Colonic mucosa (tissue), 4 donors: Measurements from ENCODE around the gene PKN1. TPM values are rescaled to one million over a fixed set of nuclear protein-coding genes. Genes with fewer than 3 reads are reported as not detected.

Experiments
- DNase-seq: peaks from one replicate; pipeline ENCODE4 v3.0.0-alpha.2; 2020
- H3K27ac ChIP-seq: fragments of 200-600 bp; one replicate; pipeline ENCODE4 v1.8.0; 2021
- H3K27me3 ChIP-seq: fragments of 200-600 bp; one replicate; pipeline ENCODE4 v1.8.0; 2021
- H3K36me3 ChIP-seq: fragments of 200-600 bp; one replicate; pipeline ENCODE4 v1.8.0; 2021
- H3K4me1 ChIP-seq: fragments of 200-600 bp; one replicate; pipeline ENCODE4 v1.8.0; 2021; ENCODE audit warnings: mild to moderate bottlenecking
- H3K4me3 ChIP-seq: fragments of 200-600 bp; one replicate; pipeline ENCODE4 v1.8.0; 2021
- H3K9ac ChIP-seq, 2 donors: one replicate each; pipeline ENCODE4 v1.7.0; 2013; ENCODE audit warnings: control low read depth in 2 of 2, low read depth in 2 of 2, low read length in 2 of 2
- H3K9me3 ChIP-seq: fragments of 200-600 bp; one replicate; pipeline ENCODE4 v1.8.0; 2021
- CTCF ChIP-seq: fragments of 200-600 bp; IDR thresholded peaks from one replicate; pipeline ENCODE4 v1.8.0; 2022; ENCODE audit warnings: antibody characterized with exemption, mild to moderate bottlenecking
- intact Hi-C: fragments of 100-400 bp; cut with DNase I; formaldehyde crosslinking; loops from one replicate; pipeline ENCODE4 v1.14.1; 2022
- total RNA-seq, 2 donors: library from RNA; stranded (reverse); fragmentation: NEBNext Ultra II Directional in 1 of 2; extraction: Animal tissue kit (Norgen Biotek cat#: 25700) in 1 of 2; gene quantifications; one replicate each; pipeline ENCODE4 v1.2.1, GENCODE V29; 2021
- donor health status: healthy.
- donor health status: DM: no; HTN: no; CAD: no.
- donor health status: DM: no; HTN: no; CAD: no.

The PKN1 gene
- total RNA-seq, 2 donors from 2014 or later, result 35.9 to 37.5 TPM

GRCh38 chr19:14473073-14473977 is 40.2 kb downstream of the PKN1 start:
- DNase-seq, result no peak
- H3K4me1 ChIP-seq, result peaks cover 9% of the 10 kb centered on the region
- no peak overlapping the region for H3K27ac ChIP-seq

DNA sequence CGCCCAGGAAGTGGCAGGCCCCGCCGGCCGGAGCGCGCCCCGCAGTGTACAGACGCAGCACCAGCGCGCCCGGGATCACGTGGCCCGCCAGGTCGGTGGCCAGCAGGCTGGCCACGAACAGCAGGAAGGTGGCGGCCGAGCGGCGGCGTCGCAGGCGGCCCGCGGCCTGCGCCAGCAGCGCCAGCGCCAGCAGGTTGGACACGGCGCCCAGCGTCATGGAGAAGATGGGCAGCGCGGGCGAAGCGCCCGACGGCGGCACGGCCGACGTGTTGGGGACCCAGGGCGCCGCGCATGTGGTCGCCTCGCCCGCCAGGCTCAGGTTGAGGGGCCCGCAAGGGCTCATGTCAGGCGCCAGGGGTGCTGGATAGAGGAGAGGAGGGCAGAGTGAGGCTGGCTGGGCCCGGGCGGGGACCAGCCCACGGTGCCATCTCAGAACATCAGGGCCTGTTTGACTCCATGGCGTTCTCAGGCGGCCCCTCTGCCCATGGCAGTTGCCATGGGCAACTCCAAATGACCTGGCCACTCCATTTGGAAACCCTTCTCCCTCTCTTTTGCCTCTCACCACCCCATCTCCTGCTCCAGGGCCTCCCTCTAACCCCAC is 41.0 kb downstream of the PKN1 start:
- DNase-seq, result peak; percentile 58
- no peak overlapping the region for H3K4me3 ChIP-seq

More at GRCh38 chr19:14473073-14473977, 40.2 kb downstream of the PKN1 start:
- Histone ChIP-seq H3K4me3 (no peak overlapping the region), H3K9me3 (no peaks in the 10 kb centered on the region), H3K36me3 (peaks cover 3% of the 10 kb centered on the region), H3K27me3 (peaks cover 27% of the 10 kb centered on the region), H3K9ac (no peak overlapping the region)
- TF ChIP-seq CTCF, result no peak
- intact Hi-C loops, result loop anchor here (10.0 kb wide), 1 partner anchor 329 kb away; no protein-coding TSS in a partner anchor

GRCh38 chr19:14474827-14475226 is 41.7 kb downstream of the PKN1 start:
- H3K9me3 ChIP-seq, result no peaks in the 10 kb centered on the region
- DNase-seq, result no peak
- H3K4me3 ChIP-seq, result no peak overlapping the region
- H3K27ac ChIP-seq, result no peak overlapping the region
- H3K9ac ChIP-seq, result no peak overlapping the region
- H3K27me3 ChIP-seq, result peaks cover 27% of the 10 kb centered on the region
- intact Hi-C loops, result loop anchor here (10.0 kb wide), 1 partner anchor 330 kb away; no protein-coding TSS in a partner anchor
- peaks cover 9% of the 10 kb centered on the region for H3K4me1 ChIP-seq
- no peak for TF ChIP-seq CTCF
- peaks cover 6% of the 10 kb centered on the region for H3K36me3 ChIP-seq

More for the DNA sequence above, 41.0 kb downstream of the PKN1 start:
- H3K27ac ChIP-seq, result no peak overlapping the region
- H3K36me3 ChIP-seq, result peaks cover 6% of the 10 kb centered on the region
- H3K9me3 ChIP-seq, result no peaks in the 10 kb centered on the region
- H3K27me3 ChIP-seq, result peaks cover 27% of the 10 kb centered on the region
- no peak for TF ChIP-seq CTCF
- intact Hi-C loops, result loop anchor here (10.0 kb wide), 1 partner anchor 329 kb away; no protein-coding TSS in a partner anchor
- peak overlapping the region in 1 of 2 donors; percentile 14 for H3K9ac ChIP-seq
- peaks cover 9% of the 10 kb centered on the region for H3K4me1 ChIP-seq

DNA sequence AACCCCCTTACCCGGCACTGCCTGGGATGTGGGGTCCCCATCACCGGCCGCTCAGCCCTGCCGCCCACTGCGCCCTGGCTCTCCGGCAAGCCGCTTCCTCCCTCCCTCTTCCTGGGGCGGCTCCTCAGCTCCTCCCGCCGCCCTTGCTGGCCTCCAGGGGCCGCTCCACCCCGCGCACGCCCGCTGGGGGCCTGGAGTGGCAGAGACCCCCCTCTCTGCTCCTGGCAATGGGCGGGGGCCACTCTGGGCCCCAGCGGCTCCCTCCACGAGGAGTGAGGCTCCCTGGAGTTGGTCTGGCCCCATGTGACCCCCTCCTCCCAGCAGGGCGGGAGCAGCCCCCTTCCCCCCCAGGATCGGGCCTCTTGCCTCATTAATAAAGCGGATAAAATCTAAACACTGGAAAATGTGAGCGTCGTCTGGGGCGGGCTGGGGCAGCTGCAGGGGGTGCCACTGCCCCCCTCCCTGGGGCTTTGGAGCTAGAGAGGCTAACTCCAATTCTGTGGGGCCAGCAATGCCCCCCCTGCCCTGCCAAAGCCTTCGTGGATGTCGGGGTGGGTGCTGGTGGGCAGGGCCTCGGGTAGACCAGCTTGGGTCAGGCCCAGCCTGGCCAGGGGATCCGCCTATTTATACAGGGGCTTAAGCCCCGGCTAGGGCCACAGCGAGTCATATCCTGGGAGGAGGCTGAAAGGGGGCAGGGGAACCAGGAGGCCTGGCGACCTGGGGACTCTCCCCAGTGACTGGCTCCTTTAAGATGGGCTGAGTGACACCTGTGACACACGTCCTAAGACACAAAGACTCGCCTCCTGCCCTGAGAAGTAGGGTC is 42.4 kb downstream of the PKN1 start, which contains the start of gene PTGER1:
PTGER1 (minus strand) TSS at position 104 of the 823 bp plus-strand sequence. CDS start 1,034 bp downstream, outside the sequence.
- TF ChIP-seq CTCF, result peak; percentile 24
- peak; percentile 42 for DNase-seq
- peaks cover 6% of the 10 kb centered on the region for H3K36me3 ChIP-seq
- H3K27ac ChIP-seq, result no peak within 1 kb of the TSS
- no peaks in the 10 kb centered on the region for H3K9me3 ChIP-seq
- no peak within 1 kb of the TSS for H3K4me3 ChIP-seq
- intact Hi-C loops, result loop anchor here (10.0 kb wide), 1 partner anchor 331 kb away; no protein-coding TSS in a partner anchor
- peak within 1 kb of the TSS in 1 of 2 donors; percentile 14 for H3K9ac ChIP-seq
- H3K27me3 ChIP-seq, result peaks cover 27% of the 10 kb centered on the region
- H3K4me1 ChIP-seq, result peaks cover 9% of the 10 kb centered on the region

DNA sequence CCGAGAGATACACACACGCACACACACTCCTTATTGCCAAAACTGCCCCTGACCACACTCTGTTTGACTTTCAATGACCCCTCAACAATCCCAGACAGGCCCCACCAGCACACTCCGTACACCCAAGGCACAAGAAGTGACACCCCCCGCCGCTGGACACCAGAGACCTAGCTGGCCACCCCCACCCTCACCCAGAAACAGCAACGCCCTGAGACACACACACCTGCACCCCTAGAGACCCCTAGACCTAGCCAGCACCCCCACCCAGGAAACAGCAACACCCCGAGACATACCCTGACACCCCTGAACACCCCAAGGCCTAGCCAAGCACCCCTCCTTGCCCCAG is 43.2 kb downstream of the PKN1 start:
- H3K9ac ChIP-seq, result no peak overlapping the region
- no peak for TF ChIP-seq CTCF

More for the DNA sequence above, 43.2 kb downstream of the PKN1 start:
- no peak for DNase-seq
- intact Hi-C loops, result loop anchor here (10.0 kb wide), 1 partner anchor 331 kb away; no protein-coding TSS in a partner anchor
- no peak overlapping the region for H3K4me3 ChIP-seq
- H3K9me3 ChIP-seq, result no peaks in the 10 kb centered on the region
- H3K27ac ChIP-seq, result no peak overlapping the region
- peaks cover 27% of the 10 kb centered on the region for H3K27me3 ChIP-seq
- peaks cover 6% of the 10 kb centered on the region for H3K36me3 ChIP-seq
- peaks cover 9% of the 10 kb centered on the region for H3K4me1 ChIP-seq
